ENCODE measurements around the gene HYPK. TPM values are rescaled to one million over a fixed set of nuclear protein-coding genes. Genes with fewer than 3 reads are reported as not detected.
A peak's percentile ranks its signal among the peaks of the same experiment; 100 is the strongest.

Gene HYPK
- 8.6 TPM for total RNA-seq

- DNase-seq (ENCODE audit: low spot score), result peak; percentile 95
- ATAC-seq, result peak; percentile 93
Observed at GRCh38 chr15:43800286-43801141, at the start of gene HYPK. TSS of gene HYPK (plus strand) at chr15:43800599. CDS start at chr15:43800623, 24 bp downstream.

GRCh38 chr15:43751885-43752284, 48.5 kb upstream of the HYPK start:
- ATAC-seq, result no peak
- no peak for DNase-seq (ENCODE audit: low spot score)

- no peak for ATAC-seq
- no peak for DNase-seq (ENCODE audit: low spot score)
Observed at GRCh38 chr15:43762824-43763223, 37.6 kb upstream of the HYPK start.

- DNase-seq (ENCODE audit: low spot score) (no peak), ATAC-seq (no peak)
Observed at GRCh38 chr15:43763819-43764446, 36.5 kb upstream of the HYPK start.

- ATAC-seq (peak; percentile 75), DNase-seq (ENCODE audit: low spot score) (no peak)
Observed at GRCh38 chr15:43769584-43770228, 30.7 kb upstream of the HYPK start.

- DNase-seq (ENCODE audit: low spot score) (no peak), ATAC-seq (no peak)
Observed at GRCh38 chr15:43771816-43772215, 28.6 kb upstream of the HYPK start.

GRCh38 chr15:43772624-43773023, 27.8 kb upstream of the HYPK start:
- ATAC-seq (no peak), DNase-seq (ENCODE audit: low spot score) (no peak)

- no peak for ATAC-seq
- DNase-seq (ENCODE audit: low spot score), result no peak
Observed at GRCh38 chr15:43774062-43774461, 26.3 kb upstream of the HYPK start.

- DNase-seq (ENCODE audit: low spot score), result peak; percentile 78
Observed at GRCh38 chr15:43775411-43775965, 24.9 kb upstream of the HYPK start.

GRCh38 chr15:43776101-43776717, 24.2 kb upstream of the HYPK start:
- DNase-seq (ENCODE audit: low spot score) (no peak), ATAC-seq (peak; percentile 19)

More at GRCh38 chr15:43775411-43775965, 24.9 kb upstream of the HYPK start:
- ATAC-seq, result peak; percentile 58

- ATAC-seq (peak; percentile 85), DNase-seq (ENCODE audit: low spot score) (peak; percentile 86)
Observed at GRCh38 chr15:43776718-43777266, 23.6 kb upstream of the HYPK start, which contains the start of gene ELL3. TSS of gene ELL3 (minus strand) at chr15:43776966. CDS start at chr15:43776901, 65 bp downstream.

- ATAC-seq, result peak; percentile 72
Observed at GRCh38 chr15:43777267-43777914, 23.0 kb upstream of the HYPK start.

GRCh38 chr15:43779016-43779415, 21.4 kb upstream of the HYPK start:
- DNase-seq (ENCODE audit: low spot score), result no peak
- ATAC-seq, result no peak

More at GRCh38 chr15:43777267-43777914, 23.0 kb upstream of the HYPK start:
- peak; percentile 87 for DNase-seq (ENCODE audit: low spot score)

- ATAC-seq, result no peak
Observed at GRCh38 chr15:43789409-43789808, 11.0 kb upstream of the HYPK start.

GRCh38 chr15:43791993-43792760, 8.2 kb upstream of the HYPK start, which contains the start of gene SERF2:
TSS of gene SERF2 (plus strand) at chr15:43792320. CDS start at chr15:43792377, 57 bp downstream.
- DNase-seq (ENCODE audit: low spot score) (peak; percentile 100), ATAC-seq (peak; percentile 92)

More at GRCh38 chr15:43789409-43789808, 11.0 kb upstream of the HYPK start:
- DNase-seq (ENCODE audit: low spot score), result no peak

- DNase-seq (ENCODE audit: low spot score) (peak; percentile 52), ATAC-seq (peak; percentile 6)
Observed at GRCh38 chr15:43792761-43793476, 7.5 kb upstream of the HYPK start.

- ATAC-seq (no peak), DNase-seq (ENCODE audit: low spot score) (no peak)
Observed at GRCh38 chr15:43793647-43794046, 6.8 kb upstream of the HYPK start.
